Type B pancreatic cell (in vitro differentiated cells): ENCODE results near the gene OIT3. TPM values are rescaled to one million over a fixed set of nuclear protein-coding genes. Genes with fewer than 3 reads are reported as not detected.

ENCODE experiments used
- DNase-seq: peaks from one replicate; pipeline ENCODE4 v3.0.0; 2021; ENCODE audit warnings: mixed read lengths; ENCODE audit not compliant: unreplicated experiment; ENCODE audit errors: extremely low spot score
- H3K27ac Mint-ChIP-seq: 2 replicates; pipeline ENCODE4 v1.8.0; 2021; ENCODE audit warnings: mild to moderate bottlenecking, mixed read lengths
- H3K27me3 Mint-ChIP-seq: 2 replicates; pipeline ENCODE4 v1.8.0; 2021; ENCODE audit warnings: mixed read lengths
- H3K36me3 Mint-ChIP-seq: 2 replicates; pipeline ENCODE4 v1.8.0; 2021; ENCODE audit warnings: mixed read lengths
- H3K4me1 Mint-ChIP-seq: one replicate; pipeline ENCODE4 v1.8.0; 2021; ENCODE audit warnings: mixed read lengths; ENCODE audit not compliant: unreplicated experiment
- H3K4me3 Mint-ChIP-seq: 2 replicates; pipeline ENCODE4 v1.8.0; 2021; ENCODE audit warnings: mild to moderate bottlenecking, mixed read lengths
- H3K9me3 Mint-ChIP-seq: 2 replicates; pipeline ENCODE4 v1.8.0; 2021; ENCODE audit warnings: mixed read lengths
- CTCF ChIP-seq: fragments of 200-600 bp; sonication (generic); conservative IDR thresholded peaks from 2 replicates; pipeline ENCODE4 v1.5.0; 2021; ENCODE audit warnings: antibody characterized with exemption, mild to moderate bottlenecking
- total RNA-seq: library from RNA; stranded (reverse); gene quantifications from 2 replicates; pipeline ENCODE4 v1.2.1, GENCODE V29; 2021; ENCODE audit warnings: low replicate concordance

OIT3 gene
- total RNA-seq, 1 donor from 2014 or later = not detected

GRCh38 chr10:72886621-72887020 lies 6.9 kb upstream of the OIT3 start:
- no peak for DNase-seq
- no peak overlapping the region for H3K4me3 Mint-ChIP-seq
- peaks cover 4% of the 10 kb centered on the region for H3K9me3 Mint-ChIP-seq
- no peak overlapping the region for H3K27ac Mint-ChIP-seq
- peaks cover 24% of the 10 kb centered on the region for H3K36me3 Mint-ChIP-seq
- no peak for TF ChIP-seq CTCF
- H3K27me3 Mint-ChIP-seq = no peaks in the 10 kb centered on the region
- H3K4me1 Mint-ChIP-seq = no peaks in the 10 kb centered on the region

GRCh38 chr10:72887043-72887442 lies 6.5 kb upstream of the OIT3 start:
- H3K27me3 Mint-ChIP-seq = no peaks in the 10 kb centered on the region
- H3K36me3 Mint-ChIP-seq = peaks cover 20% of the 10 kb centered on the region
- no peak for TF ChIP-seq CTCF
- no peak for DNase-seq
- H3K4me3 Mint-ChIP-seq = no peak overlapping the region
- H3K4me1 Mint-ChIP-seq = no peaks in the 10 kb centered on the region
- no peak overlapping the region for H3K27ac Mint-ChIP-seq
- peaks cover 4% of the 10 kb centered on the region for H3K9me3 Mint-ChIP-seq

- H3K27ac Mint-ChIP-seq = no peak overlapping the region
- no peak for DNase-seq
- H3K27me3 Mint-ChIP-seq = no peaks in the 10 kb centered on the region
- no peaks in the 10 kb centered on the region for H3K4me1 Mint-ChIP-seq
- TF ChIP-seq CTCF = no peak
- H3K9me3 Mint-ChIP-seq = peaks cover 4% of the 10 kb centered on the region
- H3K4me3 Mint-ChIP-seq = no peak overlapping the region
- peaks cover 14% of the 10 kb centered on the region for H3K36me3 Mint-ChIP-seq
These were observed 5.3 kb upstream of the OIT3 start for GRCh38 chr10:72888151-72888638.

DNA sequence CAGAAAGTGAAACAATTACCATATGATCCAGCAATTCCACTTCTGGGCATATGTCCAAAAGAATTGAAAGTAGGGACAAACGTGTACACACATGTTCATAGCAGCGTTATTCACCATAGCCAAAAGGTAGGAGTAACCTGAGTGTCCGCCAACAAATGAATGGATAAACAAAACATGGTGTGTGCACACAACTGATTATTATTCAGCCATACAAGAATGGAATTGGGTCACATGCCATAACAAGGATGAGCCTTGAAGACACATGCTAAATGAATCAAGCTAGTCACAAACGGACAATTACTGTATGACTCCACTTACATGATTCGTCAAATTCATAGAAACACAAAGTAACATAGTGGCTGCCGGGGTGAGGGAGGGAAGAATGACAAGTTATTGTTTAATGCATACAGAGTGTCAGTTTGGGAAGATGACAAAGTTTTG lies 4.1 kb upstream of the OIT3 start:
- no peaks in the 10 kb centered on the region for H3K27me3 Mint-ChIP-seq
- no peaks in the 10 kb centered on the region for H3K4me1 Mint-ChIP-seq
- no peak for TF ChIP-seq CTCF
- peaks cover 7% of the 10 kb centered on the region for H3K36me3 Mint-ChIP-seq
- no peak overlapping the region for H3K27ac Mint-ChIP-seq
- DNase-seq = no peak
- H3K9me3 Mint-ChIP-seq = peaks cover 4% of the 10 kb centered on the region
- no peak overlapping the region for H3K4me3 Mint-ChIP-seq

- no peaks in the 10 kb centered on the region for H3K27me3 Mint-ChIP-seq
- peaks cover 7% of the 10 kb centered on the region for H3K36me3 Mint-ChIP-seq
- H3K4me1 Mint-ChIP-seq = no peaks in the 10 kb centered on the region
- H3K27ac Mint-ChIP-seq = no peak overlapping the region
- H3K9me3 Mint-ChIP-seq = peaks cover 4% of the 10 kb centered on the region
- no peak overlapping the region for H3K4me3 Mint-ChIP-seq
- DNase-seq = no peak
- no peak for TF ChIP-seq CTCF
These were observed 3.5 kb upstream of the OIT3 start for GRCh38 chr10:72890086-72890485.
